ENCODE results near the gene BBS9. TPM values are rescaled to one million over a fixed set of nuclear protein-coding genes. Genes with fewer than 3 reads are reported as not detected.
A peak's percentile ranks its signal among the peaks of the same experiment; 100 is the strongest.

Gene BBS9
- total RNA-seq, 4 donors from 2014 or later: 16.4 to 26.0 (median 21.4) TPM

DNA sequence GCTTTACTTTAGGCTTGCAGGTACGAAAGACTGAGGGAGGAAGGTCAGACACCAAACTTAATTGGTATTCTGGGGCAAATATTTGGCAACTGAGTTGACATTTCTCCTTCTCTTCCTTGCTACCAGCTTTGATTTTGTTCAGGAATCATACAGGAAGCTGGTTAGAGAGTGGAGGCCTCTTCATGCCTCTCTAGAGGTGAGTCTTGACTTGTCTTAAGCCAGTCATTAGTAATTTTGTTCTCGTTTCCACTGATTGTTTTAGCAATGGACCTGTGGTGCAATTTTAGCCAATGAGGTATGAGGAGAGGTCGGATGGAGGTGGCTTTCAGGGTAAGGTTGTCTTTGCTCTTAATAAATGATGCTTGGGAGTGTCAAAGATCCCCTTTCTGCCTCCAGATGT is 17.8 kb upstream of the BBS9 start:
- Histone ChIP-seq H3K4me3 (no peak overlapping the region), H3K27me3 (no peaks in the 10 kb centered on the region), H3K36me3 (no peaks in the 10 kb centered on the region), H3K9me3 (no peaks in the 10 kb centered on the region), H3K27ac (no peak overlapping the region), H3K4me1 (peaks cover 26% of the 10 kb centered on the region)
- 81% methylated on average over 3 of the region's 3 CpGs for WGBS
- DNase-seq (ENCODE audit: low spot score in 2 of 2): no peak
- TF ChIP-seq POLR2AphosphoS5 (IDR thresholded peaks at IDR 0.05) (no peak), POLR2A (IDR thresholded peaks at IDR 0.05) (no peak), EP300 (IDR thresholded peaks at IDR 0.05) (no peak)
- TF ChIP-seq, protein P1, sequence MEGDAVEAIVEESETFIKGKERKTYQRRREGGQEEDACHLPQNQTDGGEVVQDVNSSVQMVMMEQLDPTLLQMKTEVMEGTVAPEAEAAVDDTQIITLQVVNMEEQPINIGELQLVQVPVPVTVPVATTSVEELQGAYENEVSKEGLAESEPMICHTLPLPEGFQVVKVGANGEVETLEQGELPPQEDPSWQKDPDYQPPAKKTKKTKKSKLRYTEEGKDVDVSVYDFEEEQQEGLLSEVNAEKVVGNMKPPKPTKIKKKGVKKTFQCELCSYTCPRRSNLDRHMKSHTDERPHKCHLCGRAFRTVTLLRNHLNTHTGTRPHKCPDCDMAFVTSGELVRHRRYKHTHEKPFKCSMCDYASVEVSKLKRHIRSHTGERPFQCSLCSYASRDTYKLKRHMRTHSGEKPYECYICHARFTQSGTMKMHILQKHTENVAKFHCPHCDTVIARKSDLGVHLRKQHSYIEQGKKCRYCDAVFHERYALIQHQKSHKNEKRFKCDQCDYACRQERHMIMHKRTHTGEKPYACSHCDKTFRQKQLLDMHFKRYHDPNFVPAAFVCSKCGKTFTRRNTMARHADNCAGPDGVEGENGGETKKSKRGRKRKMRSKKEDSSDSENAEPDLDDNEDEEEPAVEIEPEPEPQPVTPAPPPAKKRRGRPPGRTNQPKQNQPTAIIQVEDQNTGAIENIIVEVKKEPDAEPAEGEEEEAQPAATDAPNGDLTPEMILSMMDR (IDR thresholded peaks at IDR 0.05): no peak

GRCh38 chr7:33114976-33115375 is 14.4 kb upstream of the BBS9 start:
- Histone ChIP-seq H3K27me3 (no peaks in the 10 kb centered on the region), H3K4me1 (no peaks in the 10 kb centered on the region), H3K36me3 (no peaks in the 10 kb centered on the region), H3K9me3 (peaks cover 3% of the 10 kb centered on the region), H3K27ac (no peak overlapping the region), H3K4me3 (no peak overlapping the region)
- no peak for DNase-seq (ENCODE audit: low spot score in 2 of 2)
- TF ChIP-seq EP300 (IDR thresholded peaks at IDR 0.05) (no peak), POLR2AphosphoS5 (IDR thresholded peaks at IDR 0.05) (no peak), POLR2A (IDR thresholded peaks at IDR 0.05) (no peak)
- TF ChIP-seq, protein P1 (IDR thresholded peaks at IDR 0.05): no peak

- H3K9me3 ChIP-seq: peaks cover 3% of the 10 kb centered on the region
- TF ChIP-seq EP300 (IDR thresholded peaks at IDR 0.05): no peak
- TF ChIP-seq, protein P1 (IDR thresholded peaks at IDR 0.05): no peak
- no peak for TF ChIP-seq POLR2A (IDR thresholded peaks at IDR 0.05)
- no peak for TF ChIP-seq POLR2AphosphoS5 (IDR thresholded peaks at IDR 0.05)
- H3K36me3 ChIP-seq: no peaks in the 10 kb centered on the region
- no peaks in the 10 kb centered on the region for H3K4me1 ChIP-seq
- H3K27ac ChIP-seq: no peak overlapping the region
- no peak overlapping the region for H3K4me3 ChIP-seq
- 90% methylated on average over 3 of the region's 3 CpGs for WGBS
- DNase-seq (ENCODE audit: low spot score in 2 of 2): no peak
- H3K27me3 ChIP-seq: no peaks in the 10 kb centered on the region
Observed at GRCh38 chr7:33118383-33118782, 11.0 kb upstream of the BBS9 start.

DNA sequence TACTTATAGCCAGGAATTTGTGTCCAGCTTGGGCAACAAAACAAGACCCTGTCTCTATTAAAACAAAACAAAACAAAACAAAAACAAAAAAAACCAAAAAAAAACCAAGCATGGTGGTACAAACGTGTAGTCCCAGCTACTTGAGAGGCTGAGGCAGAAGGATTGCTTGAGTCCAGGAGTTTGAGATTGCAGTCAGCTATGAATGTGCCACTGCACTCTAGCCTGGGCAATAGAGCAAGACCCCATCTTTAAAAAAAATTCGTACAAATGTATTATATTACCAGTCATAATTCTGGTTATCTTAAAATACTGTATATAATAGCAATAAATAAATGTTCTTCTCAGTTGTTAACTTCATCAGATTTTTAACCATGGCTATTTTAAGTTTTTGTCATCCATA is 2.3 kb upstream of the BBS9 start:
- Histone ChIP-seq H3K4me1 (peaks cover 28% of the 10 kb centered on the region), H3K27ac (no peak overlapping the region), H3K4me3 (no peak overlapping the region), H3K27me3 (no peaks in the 10 kb centered on the region), H3K36me3 (no peaks in the 10 kb centered on the region), H3K9me3 (no peaks in the 10 kb centered on the region)
- TF ChIP-seq EP300 (IDR thresholded peaks at IDR 0.05) (no peak), POLR2AphosphoS5 (IDR thresholded peaks at IDR 0.05) (no peak), POLR2A (IDR thresholded peaks at IDR 0.05) (no peak)
- TF ChIP-seq, protein P1 (IDR thresholded peaks at IDR 0.05): no peak
- no peak for DNase-seq (ENCODE audit: low spot score in 2 of 2)
- WGBS: 72% methylated on average over 2 of the region's 2 CpGs

- no peaks in the 10 kb centered on the region for H3K36me3 ChIP-seq
- H3K9me3 ChIP-seq: no peaks in the 10 kb centered on the region
- H3K27me3 ChIP-seq: no peaks in the 10 kb centered on the region
- no peak for DNase-seq (ENCODE audit: low spot score in 2 of 2)
- peaks cover 28% of the 10 kb centered on the region for H3K4me1 ChIP-seq
- TF ChIP-seq, protein P1 (IDR thresholded peaks at IDR 0.05): no peak
- TF ChIP-seq POLR2AphosphoS5 (IDR thresholded peaks at IDR 0.05): no peak
- no peak for TF ChIP-seq POLR2A (IDR thresholded peaks at IDR 0.05)
- TF ChIP-seq EP300 (IDR thresholded peaks at IDR 0.05): no peak
- WGBS: 1% methylated on average over 3 of the region's 3 CpGs
- peak overlapping the region; percentile 70 for H3K4me3 ChIP-seq
- H3K27ac ChIP-seq: peak overlapping the region; percentile 83
Observed at GRCh38 chr7:33128631-33128989, 754 bp upstream of the BBS9 start.

All from suprapubic skin (tissue), 4 donors.